Stimulated activated CD4-positive, alpha-beta T cell treated with anti-CD3 and anti-CD28 coated beads, Interleukin-1b, Interleukin-23, amount 100 ng/mL, for 48 hours (primary cell): ENCODE measurements around the gene AEBP2.
"Not testable (repeated sequence)": the region's sequence is repeated elsewhere in the genome, so short reads cannot be mapped to it uniquely, and the experiment has no call there.

ENCODE experiments used
- DNase-seq: peaks from one replicate; pipeline ENCODE4 v3.0.0-alpha.2; 2020

AEBP2 gene

DNA sequence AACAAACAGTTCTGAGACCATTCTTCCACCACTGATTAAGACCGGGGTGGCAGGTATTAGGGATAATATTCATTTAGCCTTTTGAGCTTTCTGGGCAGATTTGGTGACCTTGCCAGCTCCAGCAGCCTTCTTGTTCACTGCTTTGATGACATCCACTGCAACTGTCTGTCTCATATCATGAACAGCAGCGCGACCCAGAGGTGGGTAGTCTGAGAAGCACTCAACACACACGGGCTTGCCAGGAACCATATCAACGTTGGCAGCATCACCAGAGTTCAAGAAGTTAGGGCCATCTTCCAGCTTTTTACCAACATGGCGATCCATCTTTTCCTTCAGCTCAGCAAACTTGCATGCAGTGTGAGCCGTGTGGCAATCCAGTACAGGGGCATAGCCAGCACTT is 16.9 kb downstream of the AEBP2 start:
- DNase-seq: no peak

DNA sequence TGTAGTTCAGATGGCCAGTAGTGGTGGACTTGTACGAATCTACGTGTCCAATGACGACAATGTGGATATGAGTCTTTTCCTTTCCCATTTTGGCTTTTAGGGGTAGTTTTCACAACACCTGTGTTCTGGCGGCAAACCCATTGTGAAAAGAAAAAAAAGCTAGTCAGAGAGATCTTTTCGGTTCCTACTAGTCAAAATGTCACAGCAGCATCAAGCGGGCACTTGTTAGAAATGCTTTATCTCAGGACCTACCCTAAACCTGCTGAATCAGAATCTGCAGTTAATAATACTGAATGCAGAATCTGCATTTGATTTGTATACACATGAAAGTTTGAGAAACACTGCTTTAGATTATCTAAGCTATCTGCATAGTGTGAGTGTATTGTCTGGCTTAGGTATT is 18.3 kb downstream of the AEBP2 start:
- DNase-seq: no peak

DNA sequence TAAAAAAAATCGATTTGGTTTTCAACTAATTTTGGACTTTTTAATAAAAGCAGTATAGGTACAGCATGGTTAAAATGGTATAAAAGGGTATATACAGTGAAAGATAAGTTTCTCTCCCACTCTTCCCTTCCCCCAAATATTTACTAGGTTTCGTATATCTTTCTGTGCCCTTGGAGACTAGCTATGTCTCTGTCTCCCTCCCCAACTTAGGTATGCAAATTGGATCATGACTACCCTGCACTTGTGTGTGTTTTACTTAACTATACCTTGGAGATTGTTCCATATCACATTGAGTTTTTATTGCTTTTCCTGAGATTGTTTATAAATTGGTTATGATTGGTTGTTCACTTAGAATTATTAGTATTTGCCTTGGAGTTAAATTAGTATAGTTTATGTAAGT is 19.4 kb downstream of the AEBP2 start:
- DNase-seq: no peak

DNA sequence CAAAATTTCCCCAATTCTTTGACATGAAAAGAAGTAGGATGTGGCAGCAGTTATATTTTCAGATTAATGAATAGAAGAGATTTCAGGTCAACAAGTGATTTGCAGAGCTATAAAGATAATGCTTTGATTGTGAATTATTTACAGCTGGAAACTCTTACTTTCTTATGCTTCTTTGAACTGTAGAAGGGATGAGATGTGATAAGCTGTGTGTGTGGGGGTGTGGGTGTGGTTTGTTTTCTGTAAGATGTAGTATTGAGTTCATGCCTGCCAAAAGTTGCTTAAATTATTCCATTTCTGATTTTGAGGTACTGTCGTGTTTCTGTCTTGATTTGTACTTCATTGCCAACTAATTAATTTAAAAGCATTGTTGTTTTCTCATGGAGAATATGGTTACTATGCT is 22.7 kb downstream of the AEBP2 start:
- DNase-seq: no peak

DNA sequence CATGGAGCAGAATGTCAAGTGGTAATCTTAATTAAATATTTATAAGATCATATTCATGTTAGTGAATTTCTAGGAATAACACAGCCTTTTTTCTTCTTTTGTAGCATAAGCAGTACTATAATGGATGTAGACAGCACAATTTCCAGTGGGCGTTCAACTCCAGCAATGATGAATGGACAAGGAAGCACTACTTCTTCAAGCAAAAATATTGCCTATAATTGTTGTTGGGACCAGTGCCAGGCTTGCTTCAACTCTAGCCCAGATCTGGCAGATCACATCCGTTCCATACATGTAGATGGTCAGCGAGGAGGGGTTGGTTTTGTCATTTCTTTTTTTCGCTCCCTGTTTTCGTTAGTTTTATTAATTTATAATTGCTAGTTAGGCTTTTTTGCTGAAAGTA is 23.1 kb downstream of the AEBP2 start:
- DNase-seq: no peak

DNA sequence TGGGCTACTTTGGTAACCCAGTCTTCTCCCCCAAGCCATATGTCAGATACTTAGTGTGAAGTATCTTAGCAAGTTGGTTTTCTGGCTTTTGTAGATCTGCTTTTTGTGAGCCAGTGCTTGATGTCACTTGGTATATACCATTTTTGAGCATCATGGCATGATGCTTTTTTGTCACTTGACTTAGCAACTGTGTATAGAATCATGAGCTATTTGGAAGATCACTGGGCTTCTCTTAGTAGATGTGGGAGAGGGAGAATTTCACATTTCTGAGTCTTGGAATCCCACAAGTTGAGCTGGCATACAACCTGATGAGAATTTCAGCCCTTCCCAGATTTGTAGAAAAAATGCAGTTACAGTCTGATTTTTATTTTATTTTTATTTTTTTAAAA is 24.9 kb downstream of the AEBP2 start:
- DNase-seq: no peak

DNA sequence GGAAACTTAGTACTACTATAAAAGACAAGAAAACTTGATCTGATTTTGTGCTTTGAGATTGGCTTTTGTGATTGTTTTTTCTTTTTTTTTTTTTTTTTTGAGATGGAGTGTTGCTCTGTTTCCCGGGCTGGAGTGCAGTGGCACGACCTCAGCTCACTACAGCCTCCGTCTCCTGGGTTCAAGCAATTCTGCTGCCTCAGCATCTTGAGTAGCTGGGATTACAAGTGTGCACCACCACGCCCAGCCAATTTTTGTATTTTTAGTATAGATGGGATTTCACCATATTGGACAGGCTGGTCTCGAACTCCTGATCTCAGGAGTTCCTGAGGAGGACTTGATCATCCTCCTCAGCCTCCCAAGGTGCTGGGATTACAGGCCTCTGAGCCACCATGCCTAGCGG is 26.4 kb downstream of the AEBP2 start:
- DNase-seq: no peak

DNA sequence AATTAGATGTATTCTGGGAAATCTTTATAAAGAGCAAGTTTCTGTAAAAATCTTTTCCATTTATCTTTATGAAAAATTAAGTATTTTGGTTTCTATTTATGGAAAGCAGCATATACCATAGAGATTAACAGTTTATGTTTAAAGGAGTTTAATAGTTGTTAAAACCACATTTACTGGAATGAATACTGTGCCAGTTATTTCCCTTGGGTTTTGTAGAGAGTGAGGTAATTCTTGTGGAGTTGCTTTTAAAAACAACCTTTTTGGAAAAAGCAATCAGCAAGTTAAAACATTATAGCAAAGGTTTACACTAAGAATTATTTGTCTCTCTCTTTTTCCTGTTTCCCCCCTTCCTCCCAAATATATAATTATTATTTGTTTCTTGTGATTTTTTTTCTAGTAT is 34.9 kb downstream of the AEBP2 start:
- no peak for DNase-seq

DNA sequence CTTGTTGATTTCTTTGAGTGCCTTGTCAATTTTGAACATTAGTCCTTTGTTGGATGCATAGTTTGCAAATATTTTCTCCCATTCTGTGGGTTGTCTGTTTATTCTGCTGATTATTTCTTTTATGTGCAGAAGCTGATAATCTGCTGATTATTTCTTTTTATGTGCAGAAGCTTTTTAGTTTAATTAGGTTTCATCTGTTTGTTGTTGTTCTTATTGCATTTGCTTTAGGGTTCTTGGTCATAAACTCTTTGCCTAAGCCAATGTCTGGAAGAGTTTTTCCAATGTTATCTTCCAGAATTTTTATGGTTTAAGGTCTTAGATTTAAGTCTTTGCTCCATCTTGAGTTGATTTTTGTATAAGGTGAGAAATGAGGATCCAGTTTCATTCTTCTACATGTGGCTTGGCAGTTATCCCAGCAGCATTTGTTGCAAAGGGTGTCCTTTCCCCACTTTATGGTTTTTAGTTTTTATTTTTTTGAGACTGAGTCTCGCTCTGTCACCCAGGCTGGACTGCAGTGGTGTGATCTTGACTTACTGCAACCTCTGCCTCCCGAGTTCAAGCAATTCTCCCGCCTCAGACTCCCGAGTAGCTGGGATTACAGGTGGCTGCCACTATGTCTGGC is 36.7 kb downstream of the AEBP2 start:
- DNase-seq: not testable (repeated sequence)

DNA sequence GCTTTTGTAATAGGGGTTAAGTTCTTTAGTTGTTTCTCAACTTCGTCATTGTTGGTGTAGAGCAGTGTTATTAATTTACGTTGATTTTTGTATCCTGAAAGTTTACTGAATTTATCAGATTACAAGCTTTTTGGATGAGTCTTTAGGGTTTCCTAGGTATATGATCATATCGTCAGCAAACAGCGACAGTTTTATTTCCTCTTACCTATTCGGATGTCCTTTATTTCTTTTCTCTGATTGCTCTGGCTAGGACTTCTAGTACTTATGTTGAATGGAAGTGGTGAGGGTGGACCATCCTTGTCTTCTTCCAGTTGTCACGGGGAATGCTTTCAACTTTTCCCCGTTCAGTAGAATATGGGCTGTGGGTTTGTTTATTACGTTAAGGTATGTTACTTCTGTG is 37.8 kb downstream of the AEBP2 start:
- DNase-seq: no peak

DNA sequence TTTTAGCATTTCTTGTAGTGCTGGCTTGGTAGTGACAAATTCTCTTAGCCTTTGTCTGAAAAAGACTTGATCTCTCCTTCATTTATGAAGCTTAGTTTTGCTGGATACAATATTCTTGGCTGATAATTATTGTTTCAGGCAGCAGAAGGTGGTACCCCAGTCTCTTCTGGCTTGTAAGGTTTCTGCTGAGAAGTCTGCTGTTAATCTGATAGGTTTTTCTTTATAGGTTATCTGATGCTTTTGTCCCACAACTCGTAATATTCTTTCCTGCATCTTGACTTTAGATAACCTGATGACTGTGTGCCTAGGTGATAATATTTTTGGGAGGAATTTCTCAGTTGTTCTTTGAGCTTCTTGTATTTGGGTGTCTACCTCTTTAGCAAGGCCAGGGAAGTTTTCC is 41.2 kb downstream of the AEBP2 start:
- DNase-seq: no peak

DNA sequence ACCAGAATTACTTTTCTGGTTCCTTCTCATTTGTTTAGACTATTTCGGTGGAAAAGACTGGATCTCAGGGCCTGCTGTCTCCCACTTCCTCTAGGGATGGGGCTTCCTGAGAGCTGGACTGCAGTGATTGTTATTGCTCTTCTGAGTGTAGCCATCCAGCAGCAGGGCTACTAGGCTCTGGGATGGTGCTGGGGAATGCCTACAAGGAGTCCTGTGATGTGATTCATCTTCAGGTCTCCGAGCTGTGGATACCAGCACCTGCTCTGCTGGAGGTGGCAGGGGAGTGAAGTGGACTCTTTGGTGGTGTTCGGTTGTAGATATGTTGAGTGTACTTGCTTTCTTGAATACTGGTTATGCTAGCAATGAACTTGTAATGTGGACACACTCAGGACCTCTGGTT is 42.7 kb downstream of the AEBP2 start:
- DNase-seq: no peak

DNA sequence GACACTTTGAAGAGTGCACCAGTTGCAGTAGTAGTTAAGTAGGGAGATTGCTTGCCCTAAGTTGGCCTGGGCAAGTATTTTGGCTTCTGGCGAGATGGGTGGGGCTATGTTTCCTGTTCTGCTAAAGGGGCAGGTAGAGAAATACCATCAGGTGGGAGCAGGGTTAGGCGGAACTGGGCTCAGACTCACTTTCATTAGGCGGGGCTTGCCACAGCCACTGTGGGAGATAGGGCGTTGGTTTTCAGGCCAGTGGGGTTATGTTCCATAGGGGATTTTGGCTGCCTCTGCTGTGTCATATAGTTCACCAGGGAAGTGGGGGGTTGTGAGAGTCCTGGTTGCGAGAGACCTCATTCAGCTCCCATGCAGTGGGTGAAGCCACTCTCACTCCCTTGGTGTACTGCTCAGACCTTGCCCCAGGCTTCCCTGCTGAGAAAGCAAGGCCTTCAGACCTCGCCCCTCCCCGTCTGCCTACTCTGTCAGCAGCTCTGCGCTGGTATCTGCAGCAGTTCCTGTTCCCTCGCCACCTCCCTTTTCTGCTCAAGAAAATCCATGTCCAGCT is 43.3 kb downstream of the AEBP2 start:
- peak; percentile 60 for DNase-seq

DNA sequence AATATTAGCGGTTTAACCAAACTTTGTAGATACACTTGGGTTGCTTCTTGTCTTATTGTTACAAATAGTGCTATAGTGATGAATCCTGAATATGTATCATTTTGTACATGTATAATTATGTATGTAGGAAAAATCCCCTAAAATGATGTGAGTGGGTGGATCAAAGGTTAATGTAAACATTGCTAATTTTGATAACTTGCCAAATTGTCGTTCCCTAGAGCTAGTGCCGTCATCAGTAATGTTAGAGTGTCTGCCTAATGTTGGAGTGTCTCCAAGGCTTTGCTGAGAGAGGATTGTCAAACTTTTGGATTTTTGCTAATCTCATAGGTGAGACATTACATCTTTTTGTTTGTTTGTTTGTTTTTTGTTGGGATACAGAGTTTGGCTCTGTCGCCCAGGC is 44.4 kb downstream of the AEBP2 start:
- no peak for DNase-seq

DNA sequence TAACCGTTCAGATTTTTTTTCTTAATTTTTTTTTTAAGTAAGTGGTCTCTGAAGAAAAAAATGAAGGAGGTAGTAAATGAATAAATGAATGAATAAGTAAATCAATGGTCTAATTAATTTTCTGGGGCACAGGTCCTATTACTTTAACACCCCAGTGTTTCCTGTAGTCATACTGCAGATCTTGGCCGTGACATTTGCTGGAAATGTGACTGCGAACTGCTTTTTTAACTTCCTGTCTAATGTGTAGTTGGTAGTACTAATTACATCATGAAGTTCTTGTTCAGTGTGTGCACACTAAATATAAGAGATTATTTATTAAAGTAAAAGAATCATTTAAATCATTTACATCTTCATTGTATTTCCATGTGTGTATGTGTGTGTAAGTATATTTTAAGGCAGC is 45.4 kb downstream of the AEBP2 start:
- DNase-seq: no peak

DNA sequence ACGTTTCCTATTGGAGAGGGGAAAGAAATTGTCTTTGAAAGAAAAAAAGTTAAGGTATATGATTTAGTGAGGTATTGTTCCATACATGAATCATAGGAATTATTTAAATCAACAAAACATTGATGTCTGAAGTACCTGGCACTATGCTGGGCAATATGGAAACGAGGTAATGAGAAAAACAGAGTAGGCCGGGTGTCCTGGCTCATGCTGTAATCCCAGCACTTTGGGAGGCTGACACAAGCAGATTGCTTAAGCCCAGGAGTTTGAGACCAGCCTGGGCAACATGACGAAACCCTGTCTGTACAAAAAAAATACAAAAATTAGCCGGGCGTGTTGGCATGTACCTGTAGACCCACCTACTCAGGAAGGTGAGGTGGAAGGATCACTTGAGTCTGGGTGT is 45.9 kb downstream of the AEBP2 start:
- no peak for DNase-seq

DNA sequence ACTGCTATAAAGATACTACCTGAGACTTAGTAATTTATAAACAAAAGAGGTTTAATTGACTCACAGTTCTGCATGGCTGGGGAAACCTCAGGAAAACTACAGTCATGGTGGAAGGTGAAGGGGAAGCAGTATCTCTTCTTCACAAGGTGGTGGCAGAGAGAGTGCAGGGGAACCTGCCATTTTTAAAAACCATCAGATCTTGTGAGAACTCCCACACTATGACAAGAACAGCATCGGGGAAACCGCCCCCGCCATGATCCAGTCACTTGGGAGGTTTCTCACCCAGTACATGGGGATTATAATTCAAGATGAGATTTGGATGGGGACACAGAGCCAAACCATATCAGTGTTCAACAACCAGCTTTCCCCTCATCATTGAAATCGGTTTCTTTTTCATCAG is 49.9 kb downstream of the AEBP2 start:
- peak; percentile 26 for DNase-seq

DNA sequence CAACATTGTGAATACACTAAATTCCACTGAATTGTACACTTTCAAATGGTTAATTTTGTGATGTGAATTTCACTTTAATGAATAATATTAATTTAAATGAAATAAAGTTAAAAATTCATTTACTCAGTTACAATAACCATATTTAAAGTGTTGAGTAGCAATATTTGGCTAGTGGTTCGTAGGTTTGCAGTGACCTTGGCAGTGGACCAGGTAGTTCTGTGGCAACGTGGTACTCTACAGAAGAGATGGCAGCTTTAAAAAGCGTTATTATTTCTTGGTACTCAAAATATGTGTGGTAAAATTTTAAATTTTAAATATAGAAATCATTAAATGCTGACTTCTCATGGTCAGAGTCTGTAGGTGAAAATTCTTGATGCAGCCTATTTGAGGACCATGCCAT is 51.6 kb downstream of the AEBP2 start:
- no peak for DNase-seq

DNA sequence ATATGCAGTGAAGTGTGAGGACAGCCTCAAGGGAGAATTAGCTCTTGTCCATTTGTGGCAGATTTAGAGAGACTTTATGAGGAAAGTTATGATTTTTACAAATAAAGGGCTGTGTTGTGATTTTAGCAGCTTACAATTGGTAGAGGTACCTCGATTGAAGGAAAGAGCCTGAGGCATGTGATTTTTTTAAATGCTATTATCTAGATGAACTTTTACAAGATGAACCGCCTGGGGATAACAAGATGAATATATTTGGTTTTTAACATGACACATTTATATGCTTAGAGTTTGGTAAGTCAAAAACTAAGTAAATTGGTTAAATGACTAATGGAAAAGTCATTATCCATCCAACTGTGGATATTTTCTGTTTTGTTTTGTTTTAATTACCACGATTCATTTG is 52.6 kb downstream of the AEBP2 start:
- DNase-seq: no peak

DNA sequence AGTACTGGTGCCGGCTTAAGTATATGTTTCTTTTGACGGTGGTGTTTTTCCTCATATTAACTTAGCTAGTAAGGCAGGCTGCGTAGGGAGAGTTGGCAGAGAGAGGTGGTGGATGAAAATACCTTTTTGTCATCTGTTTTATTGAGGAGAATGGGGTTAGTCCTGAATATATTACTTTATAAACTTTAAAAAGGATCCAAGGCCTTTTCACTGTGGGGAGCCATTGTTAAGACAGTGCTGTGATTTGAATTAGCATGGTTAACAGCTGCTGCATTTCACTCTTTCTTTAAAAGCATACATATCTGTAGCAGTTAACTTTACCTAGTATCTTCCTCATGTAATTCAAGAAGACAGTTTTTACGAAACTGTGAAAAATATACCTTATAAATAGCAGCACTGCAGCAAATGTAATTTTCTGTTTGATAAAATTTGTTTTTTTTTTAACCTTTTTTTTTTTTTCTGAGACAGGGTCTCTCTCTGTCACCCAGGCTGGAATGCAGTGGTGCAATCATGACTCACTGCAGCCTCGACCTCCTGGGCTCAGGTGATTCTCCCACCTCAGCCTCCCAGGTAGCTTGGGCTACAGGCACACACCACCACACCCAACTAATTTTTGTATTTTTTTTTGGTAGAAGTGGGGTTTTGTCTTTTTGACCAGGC is 57.1 kb downstream of the AEBP2 start:
- DNase-seq: no peak

DNA sequence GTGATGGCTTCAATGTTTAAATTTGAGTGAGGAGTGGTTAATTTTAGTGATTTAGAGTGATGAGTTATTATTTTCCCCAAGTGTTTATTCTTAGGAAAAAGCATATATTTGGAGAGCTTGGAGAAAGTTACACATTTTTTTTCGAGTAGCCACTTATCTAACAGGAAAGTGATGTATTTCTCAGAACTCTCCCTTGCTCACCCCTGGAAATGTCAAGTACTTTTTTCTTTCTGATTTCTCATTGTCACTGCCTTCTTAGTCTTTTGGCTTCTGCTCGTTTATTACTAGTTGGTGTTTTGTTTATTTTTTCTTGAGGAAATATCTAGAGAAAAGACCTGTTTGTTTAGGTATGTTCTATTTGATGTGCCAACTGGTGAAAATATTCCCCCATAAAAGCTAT is 58.8 kb downstream of the AEBP2 start:
- DNase-seq: no peak

DNA sequence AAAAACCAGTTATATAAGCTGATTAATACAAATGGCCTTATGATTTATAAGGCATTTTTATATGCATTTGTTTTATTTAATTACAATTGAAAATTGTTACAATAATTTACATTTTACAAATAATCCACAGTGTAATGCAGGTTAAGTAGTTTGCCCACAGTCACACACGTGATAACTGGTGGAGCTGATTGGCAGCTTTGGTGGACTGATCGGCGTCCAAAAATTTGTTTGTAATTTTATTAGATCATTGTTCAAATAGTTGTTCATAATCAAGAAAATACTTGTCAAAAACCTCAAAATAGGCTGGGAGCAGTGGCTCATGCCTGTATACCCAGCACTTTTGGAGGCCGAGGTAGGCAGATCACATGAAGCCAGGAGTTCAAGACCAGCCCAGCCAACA is 59.7 kb downstream of the AEBP2 start:
- no peak for DNase-seq

DNA sequence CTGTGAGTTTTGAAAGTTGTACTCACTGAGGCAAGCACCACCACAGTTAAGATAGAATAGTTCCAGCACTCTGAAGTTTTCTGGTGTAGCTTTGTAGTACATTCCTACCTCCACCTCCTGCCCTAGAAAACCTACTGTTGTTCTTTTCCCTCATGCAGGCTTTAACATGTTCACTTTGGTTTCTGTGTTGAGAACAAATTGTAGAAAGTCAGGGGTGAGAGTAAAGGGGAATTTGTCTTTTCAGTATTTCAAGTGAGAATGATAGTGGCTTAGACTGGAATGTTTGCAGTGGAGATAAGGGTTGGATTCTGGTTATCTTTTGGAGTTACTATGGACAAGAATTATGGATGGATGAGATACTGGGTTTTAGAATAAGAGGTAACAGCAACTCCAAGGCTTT is 67.2 kb downstream of the AEBP2 start:
- DNase-seq: no peak

DNA sequence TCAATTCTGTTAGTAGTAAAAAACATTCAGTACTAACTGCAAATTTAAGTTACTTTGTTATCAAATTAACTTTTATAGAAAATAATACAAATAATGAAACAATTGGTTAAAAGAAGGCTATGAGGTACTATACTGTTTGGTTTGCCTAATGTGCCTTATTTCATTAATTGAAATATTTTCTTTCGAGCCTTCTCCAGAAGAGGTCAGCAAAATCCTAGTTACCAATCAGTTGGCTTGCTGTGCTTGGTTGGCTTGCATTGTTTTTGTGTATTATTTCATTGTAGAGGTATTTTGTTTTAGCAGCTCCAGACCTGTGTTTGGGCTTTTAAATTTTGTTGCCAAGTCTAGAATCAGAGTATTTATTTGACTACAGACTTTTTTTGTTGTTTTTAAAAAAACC is 68.5 kb downstream of the AEBP2 start:
- no peak for DNase-seq

DNA sequence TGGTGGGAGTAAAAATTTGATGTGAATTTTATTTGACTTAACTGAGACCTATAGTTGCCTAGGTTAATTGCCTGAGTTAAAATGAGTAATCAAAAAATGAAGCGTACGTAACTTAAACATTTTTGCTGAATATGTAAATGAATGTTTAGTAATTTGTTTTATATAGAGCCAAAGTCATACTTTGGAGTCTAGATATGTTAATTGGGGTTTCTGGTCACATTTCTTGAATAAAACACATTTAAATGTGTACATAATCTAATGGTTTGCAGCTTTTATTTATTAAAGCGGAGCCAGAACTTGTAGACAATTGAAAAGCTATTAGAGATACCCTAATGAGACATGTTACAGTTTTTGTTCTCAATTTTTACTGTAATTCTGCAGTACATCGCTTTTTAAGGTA is 71.2 kb downstream of the AEBP2 start:
- no peak for DNase-seq
